ENCODE results near the gene ROR2. TPM values are rescaled to one million over a fixed set of nuclear protein-coding genes. Genes with fewer than 3 reads are reported as not detected.

ROR2 gene
- total and polyA plus RNA-seq, 2 experiments from 2014 or later, result 8.1 to 18.8 TPM

DNA sequence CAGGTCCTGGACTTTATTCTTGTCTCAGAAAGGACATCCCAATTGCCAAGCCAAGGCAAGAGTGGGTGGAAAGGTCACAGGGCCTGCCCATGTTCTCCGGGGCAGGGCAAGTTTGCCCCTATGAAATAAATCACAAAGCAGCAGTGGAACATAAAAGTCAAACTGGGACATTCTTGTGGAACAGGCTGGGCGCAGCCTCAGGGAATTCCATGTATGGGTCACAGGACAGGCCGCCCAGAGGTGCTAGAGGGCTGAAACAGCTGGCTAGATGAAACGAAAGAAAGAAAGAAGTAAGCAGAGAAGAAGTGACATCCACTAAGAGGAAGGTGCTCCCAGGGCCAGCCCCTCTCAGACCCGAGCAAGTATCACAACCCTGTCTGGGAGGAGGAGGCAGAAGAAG is 307.3 kb downstream of the ROR2 start:
- no peaks in the 10 kb centered on the region for H4K20me1 ChIP-seq (replicated peaks; ENCODE audit: insufficient read depth)
- Mint-ChIP-seq H3K4me1 (no peaks in the 10 kb centered on the region), H3K27me3 (ENCODE audit: insufficient read depth, low read depth, poor library complexity) (peaks cover 1% of the 10 kb centered on the region), H3K9me3 (no peaks in the 10 kb centered on the region; the same call in 2 of the 3 replicates), H3K36me3 (ENCODE audit: low read depth) (no peaks in the 10 kb centered on the region), H3K27ac (no peak overlapping the region), H3K4me3 (no peak overlapping the region)
- no peak overlapping the region for H3K4me2 ChIP-seq
- TF ChIP-seq, protein P1, sequence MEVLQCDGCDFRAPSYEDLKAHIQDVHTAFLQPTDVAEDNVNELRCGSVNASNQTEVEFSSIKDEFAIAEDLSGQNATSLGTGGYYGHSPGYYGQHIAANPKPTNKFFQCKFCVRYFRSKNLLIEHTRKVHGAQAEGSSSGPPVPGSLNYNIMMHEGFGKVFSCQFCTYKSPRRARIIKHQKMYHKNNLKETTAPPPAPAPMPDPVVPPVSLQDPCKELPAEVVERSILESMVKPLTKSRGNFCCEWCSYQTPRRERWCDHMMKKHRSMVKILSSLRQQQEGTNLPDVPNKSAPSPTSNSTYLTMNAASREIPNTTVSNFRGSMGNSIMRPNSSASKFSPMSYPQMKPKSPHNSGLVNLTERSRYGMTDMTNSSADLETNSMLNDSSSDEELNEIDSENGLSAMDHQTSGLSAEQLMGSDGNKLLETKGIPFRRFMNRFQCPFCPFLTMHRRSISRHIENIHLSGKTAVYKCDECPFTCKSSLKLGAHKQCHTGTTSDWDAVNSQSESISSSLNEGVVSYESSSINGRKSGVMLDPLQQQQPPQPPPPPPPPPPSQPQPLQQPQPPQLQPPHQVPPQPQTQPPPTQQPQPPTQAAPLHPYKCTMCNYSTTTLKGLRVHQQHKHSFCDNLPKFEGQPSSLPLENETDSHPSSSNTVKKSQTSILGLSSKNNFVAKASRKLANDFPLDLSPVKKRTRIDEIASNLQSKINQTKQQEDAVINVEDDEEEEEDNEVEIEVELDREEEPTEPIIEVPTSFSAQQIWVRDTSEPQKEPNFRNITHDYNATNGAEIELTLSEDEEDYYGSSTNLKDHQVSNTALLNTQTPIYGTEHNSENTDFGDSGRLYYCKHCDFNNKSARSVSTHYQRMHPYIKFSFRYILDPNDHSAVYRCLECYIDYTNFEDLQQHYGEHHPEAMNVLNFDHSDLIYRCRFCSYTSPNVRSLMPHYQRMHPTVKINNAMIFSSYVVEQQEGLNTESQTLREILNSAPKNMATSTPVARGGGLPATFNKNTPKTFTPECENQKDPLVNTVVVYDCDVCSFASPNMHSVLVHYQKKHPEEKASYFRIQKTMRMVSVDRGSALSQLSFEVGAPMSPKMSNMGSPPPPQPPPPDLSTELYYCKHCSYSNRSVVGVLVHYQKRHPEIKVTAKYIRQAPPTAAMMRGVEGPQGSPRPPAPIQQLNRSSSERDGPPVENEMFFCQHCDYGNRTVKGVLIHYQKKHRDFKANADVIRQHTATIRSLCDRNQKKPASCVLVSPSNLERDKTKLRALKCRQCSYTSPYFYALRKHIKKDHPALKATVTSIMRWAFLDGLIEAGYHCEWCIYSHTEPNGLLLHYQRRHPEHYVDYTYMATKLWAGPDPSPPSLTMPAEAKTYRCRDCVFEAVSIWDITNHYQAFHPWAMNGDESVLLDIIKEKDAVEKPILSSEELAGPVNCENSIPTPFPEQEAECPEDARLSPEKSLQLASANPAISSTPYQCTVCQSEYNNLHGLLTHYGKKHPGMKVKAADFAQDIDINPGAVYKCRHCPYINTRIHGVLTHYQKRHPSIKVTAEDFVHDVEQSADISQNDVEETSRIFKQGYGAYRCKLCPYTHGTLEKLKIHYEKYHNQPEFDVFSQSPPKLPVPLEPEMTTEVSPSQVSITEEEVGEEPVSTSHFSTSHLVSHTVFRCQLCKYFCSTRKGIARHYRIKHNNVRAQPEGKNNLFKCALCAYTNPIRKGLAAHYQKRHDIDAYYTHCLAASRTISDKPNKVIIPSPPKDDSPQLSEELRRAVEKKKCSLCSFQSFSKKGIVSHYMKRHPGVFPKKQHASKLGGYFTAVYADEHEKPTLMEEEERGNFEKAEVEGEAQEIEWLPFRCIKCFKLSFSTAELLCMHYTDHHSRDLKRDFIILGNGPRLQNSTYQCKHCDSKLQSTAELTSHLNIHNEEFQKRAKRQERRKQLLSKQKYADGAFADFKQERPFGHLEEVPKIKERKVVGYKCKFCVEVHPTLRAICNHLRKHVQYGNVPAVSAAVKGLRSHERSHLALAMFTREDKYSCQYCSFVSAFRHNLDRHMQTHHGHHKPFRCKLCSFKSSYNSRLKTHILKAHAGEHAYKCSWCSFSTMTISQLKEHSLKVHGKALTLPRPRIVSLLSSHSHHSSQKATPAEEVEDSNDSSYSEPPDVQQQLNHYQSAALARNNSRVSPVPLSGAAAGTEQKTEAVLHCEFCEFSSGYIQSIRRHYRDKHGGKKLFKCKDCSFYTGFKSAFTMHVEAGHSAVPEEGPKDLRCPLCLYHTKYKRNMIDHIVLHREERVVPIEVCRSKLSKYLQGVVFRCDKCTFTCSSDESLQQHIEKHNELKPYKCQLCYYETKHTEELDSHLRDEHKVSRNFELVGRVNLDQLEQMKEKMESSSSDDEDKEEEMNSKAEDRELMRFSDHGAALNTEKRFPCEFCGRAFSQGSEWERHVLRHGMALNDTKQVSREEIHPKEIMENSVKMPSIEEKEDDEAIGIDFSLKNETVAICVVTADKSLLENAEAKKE (CRISPR knock-in tag; IDR thresholded peaks at IDR 0.05), result no peak
- TF ChIP-seq, protein P2, sequence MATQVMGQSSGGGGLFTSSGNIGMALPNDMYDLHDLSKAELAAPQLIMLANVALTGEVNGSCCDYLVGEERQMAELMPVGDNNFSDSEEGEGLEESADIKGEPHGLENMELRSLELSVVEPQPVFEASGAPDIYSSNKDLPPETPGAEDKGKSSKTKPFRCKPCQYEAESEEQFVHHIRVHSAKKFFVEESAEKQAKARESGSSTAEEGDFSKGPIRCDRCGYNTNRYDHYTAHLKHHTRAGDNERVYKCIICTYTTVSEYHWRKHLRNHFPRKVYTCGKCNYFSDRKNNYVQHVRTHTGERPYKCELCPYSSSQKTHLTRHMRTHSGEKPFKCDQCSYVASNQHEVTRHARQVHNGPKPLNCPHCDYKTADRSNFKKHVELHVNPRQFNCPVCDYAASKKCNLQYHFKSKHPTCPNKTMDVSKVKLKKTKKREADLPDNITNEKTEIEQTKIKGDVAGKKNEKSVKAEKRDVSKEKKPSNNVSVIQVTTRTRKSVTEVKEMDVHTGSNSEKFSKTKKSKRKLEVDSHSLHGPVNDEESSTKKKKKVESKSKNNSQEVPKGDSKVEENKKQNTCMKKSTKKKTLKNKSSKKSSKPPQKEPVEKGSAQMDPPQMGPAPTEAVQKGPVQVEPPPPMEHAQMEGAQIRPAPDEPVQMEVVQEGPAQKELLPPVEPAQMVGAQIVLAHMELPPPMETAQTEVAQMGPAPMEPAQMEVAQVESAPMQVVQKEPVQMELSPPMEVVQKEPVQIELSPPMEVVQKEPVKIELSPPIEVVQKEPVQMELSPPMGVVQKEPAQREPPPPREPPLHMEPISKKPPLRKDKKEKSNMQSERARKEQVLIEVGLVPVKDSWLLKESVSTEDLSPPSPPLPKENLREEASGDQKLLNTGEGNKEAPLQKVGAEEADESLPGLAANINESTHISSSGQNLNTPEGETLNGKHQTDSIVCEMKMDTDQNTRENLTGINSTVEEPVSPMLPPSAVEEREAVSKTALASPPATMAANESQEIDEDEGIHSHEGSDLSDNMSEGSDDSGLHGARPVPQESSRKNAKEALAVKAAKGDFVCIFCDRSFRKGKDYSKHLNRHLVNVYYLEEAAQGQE (IDR thresholded peaks at IDR 0.05; ENCODE audit: unreplicated experiment), result no peak
- TF ChIP-seq NANOG (IDR thresholded peaks at IDR 0.05; ENCODE audit: borderline replicate concordance) (no peak), STAT1 (IDR thresholded peaks at IDR 0.05; ENCODE audit: unreplicated experiment) (no peak)
- TF ChIP-seq, protein P3, sequence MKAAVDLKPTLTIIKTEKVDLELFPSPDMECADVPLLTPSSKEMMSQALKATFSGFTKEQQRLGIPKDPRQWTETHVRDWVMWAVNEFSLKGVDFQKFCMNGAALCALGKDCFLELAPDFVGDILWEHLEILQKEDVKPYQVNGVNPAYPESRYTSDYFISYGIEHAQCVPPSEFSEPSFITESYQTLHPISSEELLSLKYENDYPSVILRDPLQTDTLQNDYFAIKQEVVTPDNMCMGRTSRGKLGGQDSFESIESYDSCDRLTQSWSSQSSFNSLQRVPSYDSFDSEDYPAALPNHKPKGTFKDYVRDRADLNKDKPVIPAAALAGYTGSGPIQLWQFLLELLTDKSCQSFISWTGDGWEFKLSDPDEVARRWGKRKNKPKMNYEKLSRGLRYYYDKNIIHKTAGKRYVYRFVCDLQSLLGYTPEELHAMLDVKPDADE (IDR thresholded peaks at IDR 0.05), result no peak
- no peaks in the 10 kb centered on the region for H3K36me3 ChIP-seq (ENCODE audit: insufficient read depth)
- ATAC-seq (no peak), DNase-seq (ENCODE audit: low spot score) (no peak)
- H3K9me2 ChIP-seq (ENCODE audit: insufficient read depth), result no peaks in the 10 kb centered on the region; the same call in 1 of the 2 replicates
- no peaks in the 10 kb centered on the region for H3K79me2 ChIP-seq (replicated peaks; ENCODE audit: insufficient read depth)
- no peaks in the 10 kb centered on the region for H3K27me3 ChIP-seq (ENCODE audit: insufficient read depth)
- H3K4me3 ChIP-seq, result no peak overlapping the region
- H3K4me1 ChIP-seq (ENCODE audit: insufficient read depth), result no peaks in the 10 kb centered on the region
- no peaks in the 10 kb centered on the region for H3F3A ChIP-seq (replicated peaks; ENCODE audit: low read depth)
- no peak overlapping the region for H2AFZ ChIP-seq
- no peak overlapping the region for H3K27ac ChIP-seq (ENCODE audit: low read depth)

All from GM23338 (cell line).